Glutamatergic neuron (in vitro differentiated cells): ENCODE data around the gene INTS13. TPM values are rescaled to one million over a fixed set of nuclear protein-coding genes. Genes with fewer than 3 reads are reported as not detected.

Source experiments
- DNase-seq: peaks from one replicate; pipeline ENCODE4 v3.0.0; 2022
- H3K27ac Mint-ChIP-seq: one replicate; pipeline ENCODE4 v1.8.0; 2020; ENCODE audit warnings: mild to moderate bottlenecking, mixed read lengths, inconsistent platforms; ENCODE audit not compliant: unreplicated experiment
- H3K27me3 Mint-ChIP-seq: one replicate; pipeline ENCODE4 v1.8.0; 2020; ENCODE audit warnings: mild to moderate bottlenecking, moderate library complexity, mixed read lengths, inconsistent platforms; ENCODE audit not compliant: unreplicated experiment
- H3K36me3 Mint-ChIP-seq: one replicate; pipeline ENCODE4 v1.8.0; 2020; ENCODE audit warnings: mild to moderate bottlenecking, mixed read lengths, inconsistent platforms; ENCODE audit not compliant: unreplicated experiment
- H3K4me1 Mint-ChIP-seq: one replicate; pipeline ENCODE4 v1.8.0; 2020; ENCODE audit warnings: mild to moderate bottlenecking, low read depth, mixed read lengths, inconsistent platforms; ENCODE audit not compliant: unreplicated experiment
- H3K4me3 Mint-ChIP-seq: one replicate; pipeline ENCODE4 v1.8.0; 2020; ENCODE audit warnings: mild to moderate bottlenecking, mixed read lengths, inconsistent platforms; ENCODE audit not compliant: unreplicated experiment
- H3K9me3 Mint-ChIP-seq: one replicate; pipeline ENCODE4 v1.8.0; 2020; ENCODE audit warnings: mild to moderate bottlenecking, moderate library complexity, mixed read lengths, inconsistent platforms; ENCODE audit not compliant: unreplicated experiment
- total RNA-seq: library from RNA; stranded (reverse); fragmentation: NEBNext Ultra II Directional; extraction: Animal tissue kit (Norgen Biotek cat#: 25700); gene quantifications from one replicate; pipeline ENCODE4 v1.2.1, GENCODE V29; 2021; ENCODE audit not compliant: unreplicated experiment
- TF ChIP-seq, protein P1 (sequence below): fragments of 200-600 bp; sonication (generic); IDR thresholded peaks from one replicate; pipeline ENCODE4 v1.5.0; 2021; ENCODE audit not compliant: partially characterized antibody, unreplicated experiment

INTS13 gene
- total RNA-seq, 1 donor from 2014 or later, result 16.9 TPM

- no peak overlapping the region for H3K4me3 Mint-ChIP-seq
- H3K4me1 Mint-ChIP-seq, result peaks cover 8% of the 10 kb centered on the region
- H3K36me3 Mint-ChIP-seq, result peaks cover 13% of the 10 kb centered on the region
- no peak overlapping the region for H3K27ac Mint-ChIP-seq
- no peak for DNase-seq
- TF ChIP-seq, protein P1, sequence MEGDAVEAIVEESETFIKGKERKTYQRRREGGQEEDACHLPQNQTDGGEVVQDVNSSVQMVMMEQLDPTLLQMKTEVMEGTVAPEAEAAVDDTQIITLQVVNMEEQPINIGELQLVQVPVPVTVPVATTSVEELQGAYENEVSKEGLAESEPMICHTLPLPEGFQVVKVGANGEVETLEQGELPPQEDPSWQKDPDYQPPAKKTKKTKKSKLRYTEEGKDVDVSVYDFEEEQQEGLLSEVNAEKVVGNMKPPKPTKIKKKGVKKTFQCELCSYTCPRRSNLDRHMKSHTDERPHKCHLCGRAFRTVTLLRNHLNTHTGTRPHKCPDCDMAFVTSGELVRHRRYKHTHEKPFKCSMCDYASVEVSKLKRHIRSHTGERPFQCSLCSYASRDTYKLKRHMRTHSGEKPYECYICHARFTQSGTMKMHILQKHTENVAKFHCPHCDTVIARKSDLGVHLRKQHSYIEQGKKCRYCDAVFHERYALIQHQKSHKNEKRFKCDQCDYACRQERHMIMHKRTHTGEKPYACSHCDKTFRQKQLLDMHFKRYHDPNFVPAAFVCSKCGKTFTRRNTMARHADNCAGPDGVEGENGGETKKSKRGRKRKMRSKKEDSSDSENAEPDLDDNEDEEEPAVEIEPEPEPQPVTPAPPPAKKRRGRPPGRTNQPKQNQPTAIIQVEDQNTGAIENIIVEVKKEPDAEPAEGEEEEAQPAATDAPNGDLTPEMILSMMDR, result no peak
- peaks cover 2% of the 10 kb centered on the region for H3K27me3 Mint-ChIP-seq
- H3K9me3 Mint-ChIP-seq, result peaks cover 6% of the 10 kb centered on the region
These were observed 57.2 kb downstream of the INTS13 start for GRCh38 chr12:26880625-26881024.

DNA sequence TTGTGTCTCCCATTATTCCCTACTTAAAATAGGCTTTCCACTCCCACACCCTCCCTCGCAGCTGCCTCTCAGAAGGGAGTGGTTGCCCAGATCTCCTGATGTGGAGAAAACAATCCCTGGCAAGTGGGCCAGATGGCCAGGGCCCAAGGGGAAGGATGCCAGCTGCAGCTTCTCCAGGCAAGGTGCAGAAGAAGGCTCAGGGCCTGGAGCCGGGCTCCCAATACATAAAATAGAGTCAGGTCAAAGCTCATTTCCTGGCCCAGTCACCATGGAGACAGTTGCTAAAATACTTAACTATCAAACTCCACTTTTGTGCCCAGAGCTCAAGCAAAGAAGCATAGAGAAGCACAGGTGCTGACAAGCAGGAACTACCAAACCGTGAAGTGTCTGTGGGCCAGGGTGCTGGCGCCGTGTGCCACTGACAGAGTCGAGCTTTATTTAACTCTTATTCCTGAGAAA is 59.1 kb downstream of the INTS13 start:
- peak; percentile 29 for DNase-seq
- H3K4me1 Mint-ChIP-seq, result peaks cover 8% of the 10 kb centered on the region
- peaks cover 2% of the 10 kb centered on the region for H3K27me3 Mint-ChIP-seq
- peaks cover 6% of the 10 kb centered on the region for H3K9me3 Mint-ChIP-seq
- H3K27ac Mint-ChIP-seq, result peak overlapping the region; percentile 36
- H3K4me3 Mint-ChIP-seq, result no peak overlapping the region
- H3K36me3 Mint-ChIP-seq, result peaks cover 13% of the 10 kb centered on the region
- TF ChIP-seq, protein P1, result no peak

DNA sequence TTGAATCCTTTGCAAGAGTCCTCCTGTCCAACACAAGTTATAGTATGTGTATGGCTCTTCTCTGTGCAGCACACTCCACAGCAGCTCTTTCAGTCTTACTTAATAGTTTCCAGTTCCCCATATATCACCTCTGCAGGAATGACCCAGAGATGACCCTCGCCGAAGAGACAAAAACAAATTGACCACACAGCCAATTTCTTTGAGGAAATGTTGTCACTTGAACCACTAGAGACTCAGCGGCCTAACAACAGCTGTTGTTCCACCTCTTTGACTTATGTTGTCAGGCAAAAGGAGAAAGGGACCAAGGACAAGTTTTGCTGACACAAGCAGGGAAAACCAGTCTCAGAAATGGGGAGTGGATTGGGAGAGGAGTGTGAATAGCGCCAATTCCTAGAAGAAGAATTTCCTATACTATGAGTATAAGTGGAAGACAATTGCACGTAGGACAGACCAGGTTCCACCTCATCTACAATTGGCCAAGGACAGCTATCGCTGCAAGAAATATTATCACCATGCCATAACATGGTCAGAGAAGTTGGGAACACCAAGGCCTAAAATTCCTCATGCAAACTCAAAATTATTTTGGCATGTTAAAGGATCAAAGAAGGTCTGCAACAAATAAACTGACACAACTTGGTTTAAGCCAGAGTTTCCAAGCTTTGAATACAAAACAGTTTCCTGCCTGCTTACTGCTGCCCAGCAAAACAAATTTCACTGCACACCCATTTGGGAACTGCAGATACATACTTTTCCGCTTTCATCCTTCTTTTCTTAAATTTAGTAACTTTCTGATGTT is 63.1 kb downstream of the INTS13 start:
- peaks cover 9% of the 10 kb centered on the region for H3K36me3 Mint-ChIP-seq
- no peak for DNase-seq
- H3K4me3 Mint-ChIP-seq, result no peak overlapping the region
- H3K4me1 Mint-ChIP-seq, result peaks cover 17% of the 10 kb centered on the region
- H3K27me3 Mint-ChIP-seq, result peaks cover 2% of the 10 kb centered on the region
- TF ChIP-seq, protein P1, result no peak
- no peak overlapping the region for H3K27ac Mint-ChIP-seq
- peaks cover 2% of the 10 kb centered on the region for H3K9me3 Mint-ChIP-seq

GRCh38 chr12:26872625-26873024 is 65.2 kb downstream of the INTS13 start:
- H3K4me1 Mint-ChIP-seq, result peaks cover 8% of the 10 kb centered on the region
- no peaks in the 10 kb centered on the region for H3K27me3 Mint-ChIP-seq
- H3K36me3 Mint-ChIP-seq, result peaks cover 3% of the 10 kb centered on the region
- no peak overlapping the region for H3K27ac Mint-ChIP-seq
- H3K4me3 Mint-ChIP-seq, result no peak overlapping the region
- H3K9me3 Mint-ChIP-seq, result no peaks in the 10 kb centered on the region
- TF ChIP-seq, protein P1, result no peak
- DNase-seq, result no peak

DNA sequence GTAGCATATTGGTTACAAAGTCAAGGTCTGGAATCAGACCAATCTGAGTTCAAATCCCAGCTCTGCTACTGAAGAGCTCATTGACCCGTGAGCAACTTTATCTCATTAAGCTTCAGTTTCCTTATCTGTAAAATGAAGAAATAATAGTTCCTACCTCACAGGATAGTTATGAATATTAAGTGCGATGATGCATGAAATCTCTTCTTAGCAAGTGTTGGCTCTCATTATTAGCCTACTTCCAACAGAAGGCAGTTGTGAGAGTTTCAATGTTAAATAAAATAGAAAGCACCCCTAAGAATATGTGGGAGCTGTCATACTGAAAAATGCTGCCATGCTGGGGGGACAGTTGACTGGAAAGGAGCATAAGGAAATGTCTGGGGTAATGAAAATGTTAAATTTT is 65.8 kb downstream of the INTS13 start:
- Mint-ChIP-seq H3K4me3 (no peak overlapping the region), H3K9me3 (no peaks in the 10 kb centered on the region), H3K27me3 (no peaks in the 10 kb centered on the region), H3K4me1 (peaks cover 8% of the 10 kb centered on the region), H3K36me3 (no peaks in the 10 kb centered on the region), H3K27ac (no peak overlapping the region)
- TF ChIP-seq, protein P1, result no peak
- DNase-seq, result no peak
